Measurements from ENCODE around the gene MCTP2. TPM values are rescaled to one million over a fixed set of nuclear protein-coding genes. Genes with fewer than 3 reads are reported as not detected.
"Not testable (repeated sequence)": the region's sequence is repeated elsewhere in the genome, so short reads cannot be mapped to it uniquely, and the experiment has no call there.

MCTP2 gene
- polyA plus RNA-seq, 1 experiment = 18.1 TPM

GRCh38 chr15:94238539-94239118, 7.3 kb downstream of the MCTP2 start:
- POLR2A ChIA-PET = interaction anchor here (1.0 kb wide), 1 partner anchor 9 kb away, joined by 8 read pairs; no protein-coding TSS in a partner anchor
- Histone ChIP-seq H3K9me3 (ENCODE audit: control insufficient read depth, insufficient read depth, low read length) (no peaks in the 10 kb centered on the region), H3K27ac (ENCODE audit: low read depth, low read length) (peak overlapping the region; percentile 42), H3K4me3 (ENCODE audit: low read depth, low read length) (no peak overlapping the region), H3K27me3 (ENCODE audit: control insufficient read depth, insufficient read depth, low read length) (no peaks in the 10 kb centered on the region)
- no peak for DNase-seq (ENCODE audit: low read depth, low spot score)
- CTCF ChIA-PET = interaction anchor here (1.0 to 2.1 kb wide), 3 partner anchors 75 to 86 kb away, joined by 3 to 9 read pairs (median 6); no protein-coding TSS in a partner anchor
- no peak for TF ChIP-seq CTCF (IDR thresholded peaks at IDR 0.05; ENCODE audit: low read depth, low read length)

- no peaks in the 10 kb centered on the region for H3K27me3 ChIP-seq (ENCODE audit: control insufficient read depth, insufficient read depth, low read length)
- no peaks in the 10 kb centered on the region for H3K9me3 ChIP-seq (ENCODE audit: control insufficient read depth, insufficient read depth, low read length)
- no peak overlapping the region for H3K4me3 ChIP-seq (ENCODE audit: low read depth, low read length)
- CTCF ChIA-PET = interaction anchor here (1.0 to 2.6 kb wide), 4 partner anchors 8 to 85 kb away, joined by 4 to 9 read pairs (median 9); partner anchors contain the start of gene MCTP2
- H3K27ac ChIP-seq (ENCODE audit: low read depth, low read length) = no peak overlapping the region
- POLR2A ChIA-PET = no interaction called here
- DNase-seq (ENCODE audit: low read depth, low spot score) = no peak
- TF ChIP-seq CTCF (IDR thresholded peaks at IDR 0.05; ENCODE audit: low read depth, low read length) = no peak
These were observed 8.1 kb downstream of the MCTP2 start for GRCh38 chr15:94239474-94239873.

- no peak overlapping the region for H3K27ac ChIP-seq (ENCODE audit: low read depth, low read length)
- no peak for TF ChIP-seq CTCF (IDR thresholded peaks at IDR 0.05; ENCODE audit: low read depth, low read length)
- no peak for DNase-seq (ENCODE audit: low read depth, low spot score)
- no peak overlapping the region for H3K4me3 ChIP-seq (ENCODE audit: low read depth, low read length)
- ChIA-PET CTCF (interaction anchor here (0.6 to 2.6 kb wide), 4 partner anchors 9 to 343 kb away, joined by 3 to 9 read pairs (median 6); partner anchors contain the start of gene MCTP2), POLR2A (no interaction called here)
- H3K9me3 ChIP-seq (ENCODE audit: control insufficient read depth, insufficient read depth, low read length) = no peaks in the 10 kb centered on the region
- no peaks in the 10 kb centered on the region for H3K27me3 ChIP-seq (ENCODE audit: control insufficient read depth, insufficient read depth, low read length)
These were observed 9.1 kb downstream of the MCTP2 start for GRCh38 chr15:94240480-94240879.

GRCh38 chr15:94242257-94242656, 10.9 kb downstream of the MCTP2 start:
- ChIA-PET CTCF (no interaction called here), POLR2A (no interaction called here)
- H3K27ac ChIP-seq (ENCODE audit: low read depth, low read length) = no peak overlapping the region

GRCh38 chr15:94243003-94243402, 11.6 kb downstream of the MCTP2 start:
- DNase-seq (ENCODE audit: low read depth, low spot score); CTCF ChIA-PET; H3K4me3 ChIP-seq (ENCODE audit: low read depth, low read length); H3K27me3 ChIP-seq (ENCODE audit: control insufficient read depth, insufficient read depth, low read length); H3K27ac ChIP-seq (ENCODE audit: low read depth, low read length); POLR2A ChIA-PET; H3K9me3 ChIP-seq (ENCODE audit: control insufficient read depth, insufficient read depth, low read length): not testable (repeated sequence)

More at GRCh38 chr15:94242257-94242656, 10.9 kb downstream of the MCTP2 start:
- Histone ChIP-seq H3K9me3 (ENCODE audit: control insufficient read depth, insufficient read depth, low read length) (no peaks in the 10 kb centered on the region), H3K4me3 (ENCODE audit: low read depth, low read length) (no peak overlapping the region), H3K27me3 (ENCODE audit: control insufficient read depth, insufficient read depth, low read length) (no peaks in the 10 kb centered on the region)
- no peak for TF ChIP-seq CTCF (IDR thresholded peaks at IDR 0.05; ENCODE audit: low read depth, low read length)
- no peak for DNase-seq (ENCODE audit: low read depth, low spot score)
